HG02588 (cell line): ENCODE measurements around the gene OR6K6.

Experiments used
- ATAC-seq: cut with Tn5 transposase; IDR thresholded peaks from one replicate; pipeline ENCODE4 v1.9.1; 2021; ENCODE audit warnings: mild to moderate bottlenecking, moderate library complexity; ENCODE audit not compliant: unreplicated experiment

Gene OR6K6

GRCh38 chr1:158800526-158800925 lies 46.0 kb downstream of the OR6K6 start:
- no peak for ATAC-seq

- no peak for ATAC-seq
Measured at GRCh38 chr1:158801396-158801795, 46.9 kb downstream of the OR6K6 start.

GRCh38 chr1:158803678-158804077 lies 49.2 kb downstream of the OR6K6 start:
- no peak for ATAC-seq
